ENCODE data around the gene SNTG2.

SNTG2 gene

GRCh38 chr2:926259-926793 lies 24.3 kb upstream of the SNTG2 start:
- no peak for DNase-seq (ENCODE audit: low read depth)
- H3K4me3 ChIP-seq (ENCODE audit: low read depth, low read length): no peak overlapping the region
- TF ChIP-seq CTCF (IDR thresholded peaks at IDR 0.05; ENCODE audit: insufficient read depth, low read depth, low read length, missing control alignments): no peak

GRCh38 chr2:926896-927295 lies 23.8 kb upstream of the SNTG2 start:
- no peak for DNase-seq (ENCODE audit: low read depth)
- no peak for TF ChIP-seq CTCF (IDR thresholded peaks at IDR 0.05; ENCODE audit: insufficient read depth, low read depth, low read length, missing control alignments)
- H3K4me3 ChIP-seq (ENCODE audit: low read depth, low read length): no peak overlapping the region

GRCh38 chr2:929011-929735 lies 21.5 kb upstream of the SNTG2 start:
- DNase-seq (ENCODE audit: low read depth): no peak
- TF ChIP-seq CTCF (IDR thresholded peaks at IDR 0.05; ENCODE audit: insufficient read depth, low read depth, low read length, missing control alignments): no peak
- H3K4me3 ChIP-seq (ENCODE audit: low read depth, low read length): no peak overlapping the region

- DNase-seq (ENCODE audit: low read depth): no peak
- no peak overlapping the region for H3K4me3 ChIP-seq (ENCODE audit: low read depth, low read length)
- TF ChIP-seq CTCF (IDR thresholded peaks at IDR 0.05; ENCODE audit: insufficient read depth, low read depth, low read length, missing control alignments): no peak
Observed at GRCh38 chr2:929925-930324, 20.7 kb upstream of the SNTG2 start.

GRCh38 chr2:930935-931334 lies 19.7 kb upstream of the SNTG2 start:
- H3K4me3 ChIP-seq (ENCODE audit: low read depth, low read length): no peak overlapping the region
- no peak for TF ChIP-seq CTCF (IDR thresholded peaks at IDR 0.05; ENCODE audit: insufficient read depth, low read depth, low read length, missing control alignments)
- DNase-seq (ENCODE audit: low read depth): no peak

GRCh38 chr2:932320-933115 lies 18.1 kb upstream of the SNTG2 start:
- H3K4me3 ChIP-seq (ENCODE audit: low read depth, low read length): no peak overlapping the region
- no peak for DNase-seq (ENCODE audit: low read depth)
- no peak for TF ChIP-seq CTCF (IDR thresholded peaks at IDR 0.05; ENCODE audit: insufficient read depth, low read depth, low read length, missing control alignments)

Data from GM12865 (cell line).